ENCODE data around the gene ABL2.

Gene ABL2

GRCh38 chr1:179095377-179095776 is 134.1 kb downstream of the ABL2 start:
- Mint-ChIP-seq H3K4me1 (peaks cover under 1 to 6% of the 10 kb centered on the region in 2 donors), H3K9me3 (no peaks in the 10 kb centered on the region), H3K36me3 (peaks cover 32 to 68% of the 10 kb centered on the region in 2 donors), H3K27me3 (no peaks in the 10 kb centered on the region), H3K27ac (no peak overlapping the region), H3K4me3 (no peak overlapping the region)
- ATAC-seq (replicated peaks) (no peak), DNase-seq (no peak)

- H3K27me3 Mint-ChIP-seq: no peaks in the 10 kb centered on the region
- no peak overlapping the region for H3K4me3 Mint-ChIP-seq
- peaks cover 35 to 73% of the 10 kb centered on the region in 2 donors for H3K36me3 Mint-ChIP-seq
Measured at GRCh38 chr1:179094818-179095217, 134.7 kb downstream of the ABL2 start.

GRCh38 chr1:179092896-179093461 is 136.5 kb downstream of the ABL2 start:
- no peaks in the 10 kb centered on the region for H3K27me3 Mint-ChIP-seq

More at GRCh38 chr1:179094818-179095217, 134.7 kb downstream of the ABL2 start:
- Mint-ChIP-seq H3K27ac (no peak overlapping the region), H3K4me1 (peaks cover 3 to 6% of the 10 kb centered on the region in 2 donors), H3K9me3 (no peaks in the 10 kb centered on the region)
- ATAC-seq (replicated peaks) (no peak), DNase-seq (no peak)

GRCh38 chr1:179091691-179092165 is 137.7 kb downstream of the ABL2 start:
- H3K36me3 Mint-ChIP-seq: peaks cover 47 to 80% of the 10 kb centered on the region in 2 donors
- no peak overlapping the region for H3K4me3 Mint-ChIP-seq
- H3K4me1 Mint-ChIP-seq: peaks cover 19 to 35% of the 10 kb centered on the region in 2 donors
- DNase-seq (no peak), ATAC-seq (replicated peaks) (no peak)
- peak overlapping the region; percentile 67 for H3K27ac Mint-ChIP-seq
- peaks cover 0 to 3% of the 10 kb centered on the region in 2 donors for H3K9me3 Mint-ChIP-seq
- no peaks in the 10 kb centered on the region for H3K27me3 Mint-ChIP-seq

More at GRCh38 chr1:179092896-179093461, 136.5 kb downstream of the ABL2 start:
- H3K4me1 Mint-ChIP-seq: peaks cover 16 to 22% of the 10 kb centered on the region in 2 donors
- DNase-seq (no peak), ATAC-seq (replicated peaks) (no peak)
- H3K4me3 Mint-ChIP-seq: no peak overlapping the region
- peak overlapping the region; percentile 11 for H3K27ac Mint-ChIP-seq
- peaks cover 0 to 3% of the 10 kb centered on the region in 2 donors for H3K9me3 Mint-ChIP-seq
- peaks cover 42 to 77% of the 10 kb centered on the region in 2 donors for H3K36me3 Mint-ChIP-seq

GRCh38 chr1:179090923-179091322 is 138.6 kb downstream of the ABL2 start:
- H3K9me3 Mint-ChIP-seq: peaks cover 0 to 3% of the 10 kb centered on the region in 2 donors
- H3K27me3 Mint-ChIP-seq: no peaks in the 10 kb centered on the region
- no peak for ATAC-seq (replicated peaks)
- H3K27ac Mint-ChIP-seq: peak overlapping the region; percentile 38
- H3K4me1 Mint-ChIP-seq: peaks cover 19 to 37% of the 10 kb centered on the region in 2 donors
- DNase-seq: no peak
- H3K36me3 Mint-ChIP-seq: peaks cover 47 to 76% of the 10 kb centered on the region in 2 donors
- H3K4me3 Mint-ChIP-seq: no peak overlapping the region

- Mint-ChIP-seq H3K4me1 (peaks cover 19 to 37% of the 10 kb centered on the region in 2 donors), H3K27ac (peak overlapping the region; percentile 77), H3K36me3 (peaks cover 48 to 76% of the 10 kb centered on the region in 2 donors), H3K27me3 (no peaks in the 10 kb centered on the region), H3K4me3 (no peak overlapping the region), H3K9me3 (peaks cover 0 to 3% of the 10 kb centered on the region in 2 donors)
- ATAC-seq (replicated peaks) (no peak), DNase-seq (no peak)
Measured at GRCh38 chr1:179090522-179090921, 139.0 kb downstream of the ABL2 start.

GRCh38 chr1:179089827-179090482 is 139.5 kb downstream of the ABL2 start:
- Mint-ChIP-seq H3K9me3 (peaks cover 0 to 3% of the 10 kb centered on the region in 2 donors), H3K27ac (peak overlapping the region; percentile 77)
- no peak for ATAC-seq (replicated peaks)

GRCh38 chr1:179087665-179088064 is 141.8 kb downstream of the ABL2 start:
- H3K4me3 Mint-ChIP-seq: no peak overlapping the region
- no peaks in the 10 kb centered on the region for H3K27me3 Mint-ChIP-seq
- H3K9me3 Mint-ChIP-seq: peaks cover 0 to 3% of the 10 kb centered on the region in 2 donors
- H3K27ac Mint-ChIP-seq: peak overlapping the region; percentile 47
- peaks cover 46 to 63% of the 10 kb centered on the region in 2 donors for H3K36me3 Mint-ChIP-seq
- ATAC-seq (replicated peaks) (no peak), DNase-seq (no peak)
- H3K4me1 Mint-ChIP-seq: peaks cover 27 to 50% of the 10 kb centered on the region in 2 donors

More at GRCh38 chr1:179089827-179090482, 139.5 kb downstream of the ABL2 start:
- H3K4me3 Mint-ChIP-seq: no peak overlapping the region
- no peaks in the 10 kb centered on the region for H3K27me3 Mint-ChIP-seq
- no peak for DNase-seq
- peaks cover 48 to 75% of the 10 kb centered on the region in 2 donors for H3K36me3 Mint-ChIP-seq
- H3K4me1 Mint-ChIP-seq: peaks cover 19 to 37% of the 10 kb centered on the region in 2 donors

- DNase-seq (no peak), ATAC-seq (replicated peaks) (no peak)
- peaks cover 25 to 47% of the 10 kb centered on the region in 2 donors for H3K4me1 Mint-ChIP-seq
- H3K9me3 Mint-ChIP-seq: no peaks in the 10 kb centered on the region
- H3K27ac Mint-ChIP-seq: peak overlapping the region; percentile 9
- H3K27me3 Mint-ChIP-seq: no peaks in the 10 kb centered on the region
- peak overlapping the region; percentile 98 to 99 for H3K4me3 Mint-ChIP-seq
- H3K36me3 Mint-ChIP-seq: peaks cover 22 to 31% of the 10 kb centered on the region in 2 donors
Measured at GRCh38 chr1:179083533-179083932, 145.9 kb downstream of the ABL2 start.

- Mint-ChIP-seq H3K4me1 (peaks cover 23 to 43% of the 10 kb centered on the region in 2 donors), H3K36me3 (peaks cover 20 to 29% of the 10 kb centered on the region in 2 donors), H3K27ac (peak overlapping the region; percentile 99), H3K27me3 (no peaks in the 10 kb centered on the region), H3K4me3 (peak overlapping the region; percentile 98 to 99), H3K9me3 (no peaks in the 10 kb centered on the region)
- DNase-seq: no peak
- peak in 1 of 2 donors; percentile 10 for ATAC-seq (replicated peaks)
Measured at GRCh38 chr1:179082999-179083335, 146.5 kb downstream of the ABL2 start.

- DNase-seq (no peak), ATAC-seq (replicated peaks) (peak; percentile 22 to 30)
- Mint-ChIP-seq H3K4me3 (peak overlapping the region; percentile 98 to 99), H3K4me1 (peaks cover 23 to 38% of the 10 kb centered on the region in 2 donors), H3K27me3 (no peaks in the 10 kb centered on the region), H3K36me3 (peaks cover 16 to 26% of the 10 kb centered on the region in 2 donors), H3K27ac (peak overlapping the region; percentile 99), H3K9me3 (no peaks in the 10 kb centered on the region)
Measured at GRCh38 chr1:179082333-179082998, 147.0 kb downstream of the ABL2 start.

GRCh38 chr1:179081687-179082332 is 147.7 kb downstream of the ABL2 start, which contains the start of gene TOR3A:
TSS of gene TOR3A (plus strand) at chr1:179082070. CDS start at chr1:179082129, 59 bp downstream.
- peaks cover 20 to 31% of the 10 kb centered on the region in 2 donors for H3K4me1 Mint-ChIP-seq
- peak; percentile 91 for DNase-seq
- H3K27me3 Mint-ChIP-seq: no peaks in the 10 kb centered on the region
- H3K9me3 Mint-ChIP-seq: no peaks in the 10 kb centered on the region
- H3K27ac Mint-ChIP-seq: peak within 1 kb of the TSS; percentile 99
- ATAC-seq (replicated peaks): peak; percentile 89 to 91
- peak within 1 kb of the TSS; percentile 98 to 99 for H3K4me3 Mint-ChIP-seq
- peaks cover 12 to 20% of the 10 kb centered on the region in 2 donors for H3K36me3 Mint-ChIP-seq

- peaks cover 20 to 28% of the 10 kb centered on the region in 2 donors for H3K4me1 Mint-ChIP-seq
- H3K27ac Mint-ChIP-seq: peak overlapping the region; percentile 99
- H3K36me3 Mint-ChIP-seq: peaks cover 9 to 16% of the 10 kb centered on the region in 2 donors
- no peaks in the 10 kb centered on the region for H3K27me3 Mint-ChIP-seq
- ATAC-seq (replicated peaks): peak; percentile 34 to 51
- peak; percentile 47 for DNase-seq
- peak overlapping the region; percentile 98 to 99 for H3K4me3 Mint-ChIP-seq
- no peaks in the 10 kb centered on the region for H3K9me3 Mint-ChIP-seq
Measured at GRCh38 chr1:179080866-179081686, 148.4 kb downstream of the ABL2 start.

Measured in stimulated activated naive B cell treated with anti-CD40 and anti-IgM and Interleukin-4, amounts not matched to agents 10 μg/mL and 1 μg/mL and 100 μg/mL, for 72 hours (primary cell).